ENCODE data around the gene FNIP2.
"Not testable (repeated sequence)": the region's sequence is repeated elsewhere in the genome, so short reads cannot be mapped to it uniquely, and the experiment has no call there.

Gene FNIP2

GRCh38 chr4:158789853-158790252, 21.0 kb downstream of the FNIP2 start:
- ChIA-PET CTCF (no interaction called here), POLR2A (no interaction called here)
- DNase-seq (ENCODE audit: extremely low spot score), result no peak
- TF ChIP-seq HDGF (IDR thresholded peaks at IDR 0.05; ENCODE audit: borderline replicate concordance) (no peak), ELF4 (IDR thresholded peaks at IDR 0.05) (no peak)

GRCh38 chr4:158793021-158793420, 24.2 kb downstream of the FNIP2 start:
- CTCF ChIA-PET, result interaction anchor here (0.6 kb wide), 1 partner anchor 1198 kb away, joined by 4 read pairs; no protein-coding TSS in a partner anchor
- TF ChIP-seq LEF1 (IDR thresholded peaks at IDR 0.05; ENCODE audit: borderline replicate concordance) (no peak), FOXM1 (IDR thresholded peaks at IDR 0.05; ENCODE audit: borderline replicate concordance) (no peak), PKNOX1 (IDR thresholded peaks at IDR 0.05) (no peak)
- DNase-seq (ENCODE audit: extremely low spot score), result no peak
- POLR2A ChIA-PET, result no interaction called here

DNA sequence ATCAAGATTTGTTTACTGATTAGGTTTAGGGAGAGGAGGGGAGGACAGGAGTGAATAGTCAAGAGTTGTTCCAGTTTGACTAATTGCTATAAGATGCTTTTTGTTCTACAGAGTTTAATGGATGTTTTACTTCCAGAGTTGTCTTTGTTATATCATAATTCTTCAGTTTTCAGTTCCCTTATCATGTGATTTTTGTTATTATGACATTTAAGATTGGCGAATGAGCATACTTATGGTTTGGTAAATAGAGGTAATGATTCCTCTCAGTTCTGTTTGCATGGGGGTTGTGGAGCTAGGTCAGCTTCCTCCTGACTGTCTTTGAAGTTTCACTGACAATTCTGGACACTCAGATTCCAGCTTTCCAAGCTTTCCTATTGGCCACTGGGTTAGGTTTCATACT, 24.6 kb downstream of the FNIP2 start:
- CTCF ChIA-PET, result interaction anchor here (0.6 kb wide), 1 partner anchor 1198 kb away, joined by 4 read pairs; no protein-coding TSS in a partner anchor
- POLR2A ChIA-PET; DNase-seq (ENCODE audit: extremely low spot score): not testable (repeated sequence)

DNA sequence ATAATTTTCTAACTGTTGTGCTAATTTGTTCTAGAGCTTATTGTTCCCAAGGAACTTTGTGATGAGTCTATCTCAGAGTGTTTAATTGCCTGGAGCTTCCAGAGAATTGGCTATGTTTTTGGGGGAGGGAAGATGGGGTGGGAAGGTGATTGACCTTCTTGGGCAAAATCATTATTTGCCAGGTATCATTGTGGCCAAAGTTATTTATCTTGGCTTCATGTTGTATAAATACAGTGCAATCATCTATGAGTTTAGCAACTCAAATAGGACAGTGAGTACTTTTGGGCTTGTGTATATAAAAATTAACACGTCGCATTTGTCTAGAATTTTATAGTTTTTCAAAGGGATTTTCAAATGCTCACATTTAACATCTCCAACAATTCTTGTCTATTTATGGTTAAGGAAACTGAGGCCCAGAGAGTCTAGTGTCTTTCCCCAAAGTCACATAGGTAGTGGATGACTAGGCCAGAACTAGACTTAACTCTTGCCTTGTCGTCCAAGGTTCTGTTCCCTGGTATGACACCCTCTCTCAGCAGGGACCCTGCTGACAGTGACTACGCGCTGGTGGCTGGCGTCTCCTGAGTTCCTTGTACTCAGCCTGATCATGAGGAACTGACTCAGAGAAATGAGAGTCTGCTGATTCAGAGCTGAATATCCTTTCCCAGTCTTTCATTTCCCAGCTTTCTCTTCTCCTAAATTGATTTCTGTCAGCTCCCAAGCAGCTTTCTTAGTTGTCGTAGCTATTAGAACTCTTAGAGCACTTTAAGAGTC, 27.7 kb downstream of the FNIP2 start:
- no peak for DNase-seq (ENCODE audit: extremely low spot score)
- TF ChIP-seq ELF4 (IDR thresholded peaks at IDR 0.05) (no peak), BHLHE40 (IDR thresholded peaks at IDR 0.05; ENCODE audit: borderline replicate concordance) (no peak)
- CTCF ChIA-PET, result no interaction called here
- POLR2A ChIA-PET, result no interaction called here

- CTCF ChIA-PET, result no interaction called here
- POLR2A ChIA-PET, result interaction anchor here (0.8 kb wide), 1 partner anchor 12 kb away, joined by 3 read pairs; no protein-coding TSS in a partner anchor
- no peak for DNase-seq (ENCODE audit: extremely low spot score)
- TF ChIP-seq SP1 (IDR thresholded peaks at IDR 0.05), result no peak
- peak; percentile 55 for TF ChIP-seq PKNOX1 (IDR thresholded peaks at IDR 0.05)
These were observed 29.2 kb downstream of the FNIP2 start for GRCh38 chr4:158798062-158798461.

- ChIA-PET CTCF (interaction anchor here (0.5 to 2.0 kb wide), 2 partner anchors 8 to 11 kb away, joined by 3 to 6 read pairs; no protein-coding TSS in a partner anchor), POLR2A (interaction anchor here (1.8 kb wide), 1 partner anchor 11 kb away, joined by 4 read pairs; no protein-coding TSS in a partner anchor)
- no peak for DNase-seq (ENCODE audit: extremely low spot score)
These were observed 30.4 kb downstream of the FNIP2 start for GRCh38 chr4:158799013-158799770.

DNA sequence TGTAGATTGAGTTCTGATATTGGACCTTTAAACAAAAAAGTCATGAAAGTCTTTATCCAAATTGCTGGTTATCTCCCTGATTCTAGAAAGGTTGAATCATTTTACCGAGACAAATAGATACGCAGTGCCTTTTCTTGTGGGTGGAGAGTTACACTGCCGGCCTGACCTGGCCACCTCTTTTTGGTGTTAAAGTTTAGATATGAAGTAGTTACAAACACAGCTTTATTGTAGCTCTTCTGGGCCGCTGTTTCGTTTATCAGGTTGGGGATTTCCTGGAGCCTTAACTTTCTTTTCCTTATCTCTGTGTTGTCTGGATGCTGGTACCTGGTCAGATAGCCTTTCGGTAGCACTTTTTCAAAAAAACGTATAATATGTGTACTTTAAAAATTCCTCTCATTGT, 31.0 kb downstream of the FNIP2 start:
- POLR2A ChIA-PET, result interaction anchor here (0.6 to 1.8 kb wide), 2 partner anchors 10 to 88 kb away, joined by 3 to 4 read pairs; no protein-coding TSS in a partner anchor
- DNase-seq (ENCODE audit: extremely low spot score), result no peak
- CTCF ChIA-PET, result interaction anchor here (0.5 to 2.0 kb wide), 2 partner anchors 9 to 10 kb away, joined by 3 to 6 read pairs; no protein-coding TSS in a partner anchor
- TF ChIP-seq ARNT (IDR thresholded peaks at IDR 0.05), result no peak
- TF ChIP-seq HDGF (IDR thresholded peaks at IDR 0.05; ENCODE audit: borderline replicate concordance), result no peak
- no peak for TF ChIP-seq FOXM1 (IDR thresholded peaks at IDR 0.05; ENCODE audit: borderline replicate concordance)
- no peak for TF ChIP-seq NFRKB (IDR thresholded peaks at IDR 0.05)
- no peak for TF ChIP-seq CTBP1 (IDR thresholded peaks at IDR 0.05; ENCODE audit: borderline replicate concordance)

More at GRCh38 chr4:158799013-158799770, 30.4 kb downstream of the FNIP2 start:
- TF ChIP-seq L3MBTL2 (conservative IDR thresholded peaks at IDR 0.05) (no peak), FOXM1 (IDR thresholded peaks at IDR 0.05; ENCODE audit: borderline replicate concordance) (no peak), LEF1 (IDR thresholded peaks at IDR 0.05; ENCODE audit: borderline replicate concordance) (no peak), SP1 (IDR thresholded peaks at IDR 0.05) (no peak), FOXK2 (IDR thresholded peaks at IDR 0.05) (no peak), HDGF (IDR thresholded peaks at IDR 0.05; ENCODE audit: borderline replicate concordance) (no peak), NFRKB (IDR thresholded peaks at IDR 0.05) (no peak), ELF4 (IDR thresholded peaks at IDR 0.05) (no peak), SUZ12 (IDR thresholded peaks at IDR 0.05) (no peak), FOXA1 (IDR thresholded peaks at IDR 0.05) (no peak), BHLHE40 (IDR thresholded peaks at IDR 0.05; ENCODE audit: borderline replicate concordance) (no peak), TARDBP (IDR thresholded peaks at IDR 0.05) (no peak), PKNOX1 (IDR thresholded peaks at IDR 0.05) (no peak), CTBP1 (IDR thresholded peaks at IDR 0.05; ENCODE audit: borderline replicate concordance) (no peak)

All from HEK293T (cell line).